Measurements from ENCODE around the gene CFHR4. TPM values are rescaled to one million over a fixed set of nuclear protein-coding genes. Genes with fewer than 3 reads are reported as not detected.

CFHR4 gene
- total RNA-seq, 1 donor from 2014 or later: not detected

- TF ChIP-seq CTCF (IDR thresholded peaks at IDR 0.05; ENCODE audit: unreplicated experiment): no peak
- DNase-seq (ENCODE audit: low spot score, unreplicated experiment): no peak
- Mint-ChIP-seq H3K27me3 (peaks cover 29% of the 10 kb centered on the region), H3K9me3 (ENCODE audit: low read depth) (peaks cover 3% of the 10 kb centered on the region), H3K36me3 (ENCODE audit: insufficient read depth) (no peaks in the 10 kb centered on the region), H3K4me1 (ENCODE audit: low read depth) (peaks cover 6% of the 10 kb centered on the region), H3K4me3 (ENCODE audit: low read depth) (no peak overlapping the region), H3K27ac (no peak overlapping the region)
Observed at GRCh38 chr1:196860323-196860884, 27.4 kb upstream of the CFHR4 start.

GRCh38 chr1:196861429-196861828, 26.4 kb upstream of the CFHR4 start:
- TF ChIP-seq CTCF (IDR thresholded peaks at IDR 0.05; ENCODE audit: unreplicated experiment): no peak
- peaks cover 6% of the 10 kb centered on the region for H3K4me1 Mint-ChIP-seq (ENCODE audit: low read depth)
- H3K27me3 Mint-ChIP-seq: peaks cover 34% of the 10 kb centered on the region
- H3K27ac Mint-ChIP-seq: no peak overlapping the region
- DNase-seq (ENCODE audit: low spot score, unreplicated experiment): no peak
- peaks cover 6% of the 10 kb centered on the region for H3K9me3 Mint-ChIP-seq (ENCODE audit: low read depth)
- H3K36me3 Mint-ChIP-seq (ENCODE audit: insufficient read depth): no peaks in the 10 kb centered on the region
- no peak overlapping the region for H3K4me3 Mint-ChIP-seq (ENCODE audit: low read depth)

- peaks cover 40% of the 10 kb centered on the region for H3K27me3 Mint-ChIP-seq
- peaks cover 11% of the 10 kb centered on the region for H3K9me3 Mint-ChIP-seq (ENCODE audit: low read depth)
- no peak overlapping the region for H3K27ac Mint-ChIP-seq
- peaks cover 6% of the 10 kb centered on the region for H3K4me1 Mint-ChIP-seq (ENCODE audit: low read depth)
- no peaks in the 10 kb centered on the region for H3K36me3 Mint-ChIP-seq (ENCODE audit: insufficient read depth)
- no peak for TF ChIP-seq CTCF (IDR thresholded peaks at IDR 0.05; ENCODE audit: unreplicated experiment)
- DNase-seq (ENCODE audit: low spot score, unreplicated experiment): no peak
- H3K4me3 Mint-ChIP-seq (ENCODE audit: low read depth): no peak overlapping the region
Observed at GRCh38 chr1:196866974-196867373, 20.9 kb upstream of the CFHR4 start.

- no peak overlapping the region for H3K4me3 Mint-ChIP-seq (ENCODE audit: low read depth)
- peaks cover 4% of the 10 kb centered on the region for H3K9me3 Mint-ChIP-seq (ENCODE audit: low read depth)
- peaks cover 1% of the 10 kb centered on the region for H3K4me1 Mint-ChIP-seq (ENCODE audit: low read depth)
- no peaks in the 10 kb centered on the region for H3K36me3 Mint-ChIP-seq (ENCODE audit: insufficient read depth)
- H3K27ac Mint-ChIP-seq: no peak overlapping the region
- H3K27me3 Mint-ChIP-seq: peaks cover 34% of the 10 kb centered on the region
- no peak for DNase-seq (ENCODE audit: low spot score, unreplicated experiment)
- no peak for TF ChIP-seq CTCF (IDR thresholded peaks at IDR 0.05; ENCODE audit: unreplicated experiment)
Observed at GRCh38 chr1:196873385-196873784, 14.5 kb upstream of the CFHR4 start.

- Mint-ChIP-seq H3K4me3 (ENCODE audit: low read depth) (no peak overlapping the region), H3K27me3 (peaks cover 43% of the 10 kb centered on the region), H3K36me3 (ENCODE audit: insufficient read depth) (no peaks in the 10 kb centered on the region), H3K9me3 (ENCODE audit: low read depth) (peaks cover 4% of the 10 kb centered on the region), H3K4me1 (ENCODE audit: low read depth) (peaks cover 1% of the 10 kb centered on the region), H3K27ac (no peak overlapping the region)
- DNase-seq (ENCODE audit: low spot score, unreplicated experiment): no peak
- no peak for TF ChIP-seq CTCF (IDR thresholded peaks at IDR 0.05; ENCODE audit: unreplicated experiment)
Observed at GRCh38 chr1:196875935-196876334, 11.9 kb upstream of the CFHR4 start.

Data from progenitor cell of endocrine pancreas (in vitro differentiated cells).